Peyer's patch (tissue), 4 donors: Measurements from ENCODE around the gene IGFBP5.

ENCODE experiments used
- CTCF ChIP-seq, 6 experiments: fragments of 450-650 bp in 4 of 6; fragments of 200-600 bp in 2 of 6; sonication (generic) in 1 of 6; IDR thresholded peaks; one replicate each; pipeline ENCODE4 v1.5.1; 2017 to 2019; ENCODE audit warnings: antibody characterized with exemption in 6 of 6, mild to moderate bottlenecking in 3 of 6, moderate library complexity in 1 of 6
- POLR2A ChIP-seq, 2 donors: fragments of 450-650 bp; IDR thresholded peaks; one replicate each; pipeline ENCODE4 v1.5.1; 2017; ENCODE audit warnings: antibody characterized with exemption in 2 of 2, mild to moderate bottlenecking in 2 of 2, moderate library complexity in 2 of 2

GRCh38 chr2:216672466-216672865, 22.9 kb downstream of the IGFBP5 start:
- TF ChIP-seq POLR2A (IDR thresholded peaks at IDR 0.05) (no peak), CTCF (IDR thresholded peaks at IDR 0.05) (no peak)
